HL-60 (cell line): Measurements from ENCODE around the gene PNPLA1.

Source experiments
- DNase-seq, 2 experiments: peaks; one replicate each; pipeline ENCODE4 v3.0.0-alpha.2; 2010 to 2020; ENCODE audit warnings: low read depth in 1 of 2, low spot score in 1 of 2
- H3K27ac ChIP-seq: fragments of 250-450 bp; sonication (Bioruptor Pico); replicated peaks from 2 replicates; pipeline ENCODE4 v1.5.1; 2020; ENCODE audit warnings: mild to moderate bottlenecking, moderate library complexity
- H3K27me3 ChIP-seq: fragments of 250-450 bp; sonication (Bioruptor Pico); 2 replicates; pipeline ENCODE4 v1.5.1; 2021; ENCODE audit warnings: mild to moderate bottlenecking, moderate library complexity; ENCODE audit not compliant: insufficient read depth, poor library complexity, severe bottlenecking
- H3K4me3 ChIP-seq: replicated peaks from 2 replicates; pipeline ENCODE4 v1.5.1; 2011; ENCODE audit warnings: mild to moderate bottlenecking, control low read depth, low read length; ENCODE audit not compliant: insufficient read depth
- GABPA ChIP-seq: IDR thresholded peaks from 2 replicates; pipeline ENCODE4 v1.6.1; 2012; ENCODE audit warnings: low read depth
- POLR2AphosphoS5 ChIP-seq: IDR thresholded peaks from 2 replicates; pipeline ENCODE4 v1.6.1; 2012; ENCODE audit warnings: low read depth
- SPI1 ChIP-seq: IDR thresholded peaks from 2 replicates; pipeline ENCODE4 v1.6.1; 2012; ENCODE audit warnings: low read depth, mild to moderate bottlenecking, borderline replicate concordance
- TF ChIP-seq, protein P1 (sequence below): IDR thresholded peaks from one replicate; pipeline ENCODE4 v1.5.1; 2011; ENCODE audit warnings: low read length, control low read depth, inconsistent platforms; ENCODE audit not compliant: insufficient read depth
- TF ChIP-seq, protein P2 (sequence below): IDR thresholded peaks from 2 replicates; pipeline ENCODE4 v1.6.1; 2012; ENCODE audit warnings: low read depth; ENCODE audit not compliant: insufficient replicate concordance

The PNPLA1 gene

DNA sequence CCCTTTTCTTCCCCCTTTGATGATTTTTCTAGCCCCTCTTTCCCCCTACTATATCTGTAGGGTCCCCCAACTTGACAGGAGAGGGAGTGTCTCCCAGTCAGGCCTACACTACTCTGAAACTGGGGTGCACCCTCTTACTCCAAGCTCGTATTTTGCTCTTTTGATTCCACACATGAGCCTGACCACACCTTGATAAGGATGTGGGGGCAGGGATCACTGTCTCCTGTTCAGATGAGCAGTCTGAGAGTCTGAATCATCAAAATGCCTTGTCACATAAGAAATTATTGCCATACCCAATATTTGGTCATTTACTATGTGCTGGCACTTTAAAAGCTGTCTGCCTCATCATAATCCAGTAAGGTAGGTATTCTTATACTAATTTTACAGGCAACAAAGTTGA lies 15.9 kb downstream of the PNPLA1 start:
- Histone ChIP-seq H3K27ac (no peak overlapping the region), H3K4me3 (no peak overlapping the region), H3K27me3 (no peaks in the 10 kb centered on the region)
- TF ChIP-seq, protein P1, sequence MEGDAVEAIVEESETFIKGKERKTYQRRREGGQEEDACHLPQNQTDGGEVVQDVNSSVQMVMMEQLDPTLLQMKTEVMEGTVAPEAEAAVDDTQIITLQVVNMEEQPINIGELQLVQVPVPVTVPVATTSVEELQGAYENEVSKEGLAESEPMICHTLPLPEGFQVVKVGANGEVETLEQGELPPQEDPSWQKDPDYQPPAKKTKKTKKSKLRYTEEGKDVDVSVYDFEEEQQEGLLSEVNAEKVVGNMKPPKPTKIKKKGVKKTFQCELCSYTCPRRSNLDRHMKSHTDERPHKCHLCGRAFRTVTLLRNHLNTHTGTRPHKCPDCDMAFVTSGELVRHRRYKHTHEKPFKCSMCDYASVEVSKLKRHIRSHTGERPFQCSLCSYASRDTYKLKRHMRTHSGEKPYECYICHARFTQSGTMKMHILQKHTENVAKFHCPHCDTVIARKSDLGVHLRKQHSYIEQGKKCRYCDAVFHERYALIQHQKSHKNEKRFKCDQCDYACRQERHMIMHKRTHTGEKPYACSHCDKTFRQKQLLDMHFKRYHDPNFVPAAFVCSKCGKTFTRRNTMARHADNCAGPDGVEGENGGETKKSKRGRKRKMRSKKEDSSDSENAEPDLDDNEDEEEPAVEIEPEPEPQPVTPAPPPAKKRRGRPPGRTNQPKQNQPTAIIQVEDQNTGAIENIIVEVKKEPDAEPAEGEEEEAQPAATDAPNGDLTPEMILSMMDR: no peak
- no peak for TF ChIP-seq GABPA
- TF ChIP-seq SPI1: no peak
- TF ChIP-seq, protein P2, sequence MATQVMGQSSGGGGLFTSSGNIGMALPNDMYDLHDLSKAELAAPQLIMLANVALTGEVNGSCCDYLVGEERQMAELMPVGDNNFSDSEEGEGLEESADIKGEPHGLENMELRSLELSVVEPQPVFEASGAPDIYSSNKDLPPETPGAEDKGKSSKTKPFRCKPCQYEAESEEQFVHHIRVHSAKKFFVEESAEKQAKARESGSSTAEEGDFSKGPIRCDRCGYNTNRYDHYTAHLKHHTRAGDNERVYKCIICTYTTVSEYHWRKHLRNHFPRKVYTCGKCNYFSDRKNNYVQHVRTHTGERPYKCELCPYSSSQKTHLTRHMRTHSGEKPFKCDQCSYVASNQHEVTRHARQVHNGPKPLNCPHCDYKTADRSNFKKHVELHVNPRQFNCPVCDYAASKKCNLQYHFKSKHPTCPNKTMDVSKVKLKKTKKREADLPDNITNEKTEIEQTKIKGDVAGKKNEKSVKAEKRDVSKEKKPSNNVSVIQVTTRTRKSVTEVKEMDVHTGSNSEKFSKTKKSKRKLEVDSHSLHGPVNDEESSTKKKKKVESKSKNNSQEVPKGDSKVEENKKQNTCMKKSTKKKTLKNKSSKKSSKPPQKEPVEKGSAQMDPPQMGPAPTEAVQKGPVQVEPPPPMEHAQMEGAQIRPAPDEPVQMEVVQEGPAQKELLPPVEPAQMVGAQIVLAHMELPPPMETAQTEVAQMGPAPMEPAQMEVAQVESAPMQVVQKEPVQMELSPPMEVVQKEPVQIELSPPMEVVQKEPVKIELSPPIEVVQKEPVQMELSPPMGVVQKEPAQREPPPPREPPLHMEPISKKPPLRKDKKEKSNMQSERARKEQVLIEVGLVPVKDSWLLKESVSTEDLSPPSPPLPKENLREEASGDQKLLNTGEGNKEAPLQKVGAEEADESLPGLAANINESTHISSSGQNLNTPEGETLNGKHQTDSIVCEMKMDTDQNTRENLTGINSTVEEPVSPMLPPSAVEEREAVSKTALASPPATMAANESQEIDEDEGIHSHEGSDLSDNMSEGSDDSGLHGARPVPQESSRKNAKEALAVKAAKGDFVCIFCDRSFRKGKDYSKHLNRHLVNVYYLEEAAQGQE: no peak
- no peak for TF ChIP-seq POLR2AphosphoS5
- DNase-seq: no peak

DNA sequence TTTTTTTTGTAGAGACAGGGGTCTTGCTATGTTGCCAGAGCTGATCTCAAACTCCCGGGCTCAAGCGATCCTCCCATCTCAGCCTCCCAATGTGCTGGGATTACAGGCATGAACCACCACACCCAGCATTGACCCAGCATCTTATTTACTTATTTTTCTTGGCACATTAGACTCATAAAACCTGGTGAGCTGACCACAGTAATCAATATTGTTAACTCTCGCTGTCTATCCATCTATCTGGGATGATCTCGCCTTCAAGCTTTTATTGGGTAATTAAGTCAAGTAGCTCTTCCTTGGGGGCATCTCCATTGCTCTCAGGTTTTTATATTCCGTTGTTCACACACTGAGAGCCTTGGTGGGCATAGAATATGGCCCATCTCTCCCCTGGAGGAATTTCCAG lies 17.0 kb downstream of the PNPLA1 start:
- H3K27ac ChIP-seq: no peak overlapping the region

DNA sequence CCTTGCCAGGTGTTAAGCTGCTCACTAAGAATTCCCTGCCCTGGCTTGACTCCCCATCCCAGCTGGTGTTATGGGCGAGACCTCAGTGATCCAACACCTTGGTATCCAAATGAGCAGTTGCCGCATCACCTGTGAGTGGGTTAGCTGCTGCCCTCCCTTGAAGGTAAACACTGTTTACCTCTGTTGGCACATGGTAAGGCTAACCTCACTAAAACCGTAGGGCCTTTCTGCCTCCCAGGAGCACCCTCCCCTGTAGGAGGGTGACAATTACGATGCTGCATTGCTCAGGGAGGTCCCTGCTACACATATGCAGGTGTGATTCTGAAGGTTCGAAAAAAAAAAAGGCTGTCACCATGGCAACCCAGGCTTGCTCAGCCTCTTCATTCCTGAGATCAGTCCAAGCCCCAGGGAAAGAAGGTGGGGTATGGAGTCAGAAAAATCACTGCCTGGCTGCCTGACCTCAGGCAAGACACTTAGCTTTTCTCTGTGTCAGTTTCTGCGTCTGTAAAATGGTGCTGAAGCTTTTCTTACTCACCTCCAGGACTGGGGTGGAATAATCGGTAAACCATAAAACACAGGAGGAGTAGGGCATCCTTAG lies 19.5 kb downstream of the PNPLA1 start:
- DNase-seq: no peak
- H3K4me3 ChIP-seq: no peak overlapping the region
- TF ChIP-seq GABPA (no peak), SPI1 (no peak), POLR2AphosphoS5 (no peak)
- TF ChIP-seq, protein P2: no peak
- TF ChIP-seq, protein P1: no peak
- no peak overlapping the region for H3K27ac ChIP-seq
- no peaks in the 10 kb centered on the region for H3K27me3 ChIP-seq

More for the DNA sequence above, 17.0 kb downstream of the PNPLA1 start:
- DNase-seq: no peak
- Histone ChIP-seq H3K4me3 (no peak overlapping the region), H3K27me3 (no peaks in the 10 kb centered on the region)
- TF ChIP-seq GABPA: no peak
- no peak for TF ChIP-seq POLR2AphosphoS5
- TF ChIP-seq, protein P1: no peak
